HPDE6-E6E7 (cell line): Measurements from ENCODE around the gene HSDL2.
"Not testable (repeated sequence)": the region's sequence is repeated elsewhere in the genome, so short reads cannot be mapped to it uniquely, and the experiment has no call there.

ENCODE experiments used
- DNase-seq: peaks from one replicate; pipeline ENCODE4 v3.0.0; 2011; ENCODE audit warnings: missing footprints; ENCODE audit errors: extremely low spot score

HSDL2 gene

GRCh38 chr9:112500842-112501241, 120.9 kb downstream of the HSDL2 start:
- DNase-seq, result no peak

DNA sequence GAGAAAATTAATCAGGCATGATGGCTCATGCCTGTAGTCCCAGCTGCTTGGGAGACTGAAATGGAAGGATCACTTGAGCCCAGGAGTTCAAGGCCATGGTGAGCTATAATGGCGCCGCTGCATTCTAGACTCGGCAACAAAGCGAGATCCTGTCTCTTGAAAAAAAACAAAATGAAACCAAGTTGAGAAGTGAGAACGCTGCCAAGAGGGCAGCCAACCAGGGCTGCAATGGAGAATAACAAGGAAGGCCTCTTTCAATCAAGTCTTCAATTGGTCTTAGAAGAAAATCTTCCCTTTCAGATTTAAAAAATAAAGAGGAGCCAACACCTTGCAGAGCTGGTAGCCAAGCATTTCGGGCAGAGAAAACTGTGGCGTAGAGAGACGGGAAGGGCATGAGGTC, 121.4 kb downstream of the HSDL2 start:
- no peak for DNase-seq

DNA sequence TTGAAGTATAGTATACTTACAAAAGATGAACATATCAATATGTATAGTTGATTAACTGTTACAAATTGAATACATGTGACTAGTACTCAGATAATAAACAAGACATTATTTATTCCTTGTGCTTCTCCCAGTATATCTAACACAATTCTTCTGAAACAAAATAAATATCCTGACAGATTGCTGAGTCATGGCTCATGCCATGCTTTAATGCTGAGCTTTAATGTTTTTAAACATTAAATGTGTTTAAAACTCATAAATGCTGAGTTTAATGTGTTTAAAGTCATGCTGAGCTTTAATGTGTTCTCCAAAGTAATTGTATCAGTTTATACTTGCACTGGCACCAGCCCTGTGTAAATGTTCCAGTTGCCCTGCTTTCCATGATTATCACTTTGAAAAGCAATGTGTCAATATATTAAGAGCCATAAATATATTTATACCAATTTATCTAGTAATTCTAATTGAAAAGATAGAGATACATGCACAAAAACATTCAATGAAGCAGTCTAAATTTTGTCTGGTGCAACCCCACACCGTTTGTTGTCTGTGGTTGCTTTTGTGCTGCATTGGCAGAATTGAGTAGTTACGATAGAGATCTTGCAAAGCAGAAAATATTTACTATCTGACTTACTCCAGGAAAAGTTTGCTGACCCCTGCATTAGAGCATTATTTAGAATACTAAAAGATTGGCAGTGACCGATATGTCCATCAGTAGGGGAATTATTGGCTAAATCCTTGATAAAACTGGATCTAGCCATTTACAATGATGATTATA, 122.5 kb downstream of the HSDL2 start:
- DNase-seq, result no peak

- DNase-seq, result no peak
These were observed 123.3 kb downstream of the HSDL2 start for GRCh38 chr9:112503170-112503569.

- DNase-seq, result no peak
These were observed 125.2 kb downstream of the HSDL2 start for GRCh38 chr9:112505086-112505485.

GRCh38 chr9:112505607-112506006, 125.7 kb downstream of the HSDL2 start:
- no peak for DNase-seq

- no peak for DNase-seq
These were observed 126.7 kb downstream of the HSDL2 start for GRCh38 chr9:112506571-112506970.

GRCh38 chr9:112507001-112507680, 127.2 kb downstream of the HSDL2 start:
- no peak for DNase-seq

DNA sequence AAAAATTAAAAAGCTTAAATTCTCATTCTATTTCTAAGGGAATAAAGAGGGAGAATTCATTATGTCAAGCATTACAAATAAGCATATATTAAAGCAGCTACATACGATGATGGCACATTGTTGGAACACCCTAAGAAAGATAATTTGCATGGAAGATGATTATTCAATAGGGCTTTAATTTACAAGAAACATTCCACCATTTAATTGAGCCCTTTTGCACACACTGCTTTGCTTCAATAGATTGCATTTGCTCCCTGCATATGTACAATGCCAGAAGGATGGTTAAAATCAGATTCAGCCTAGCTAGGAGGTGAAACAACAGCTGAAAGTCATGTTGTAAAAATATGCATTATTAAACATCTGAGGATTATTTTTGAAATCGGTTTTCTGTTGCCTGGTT, 128.5 kb downstream of the HSDL2 start:
- DNase-seq, result no peak

DNA sequence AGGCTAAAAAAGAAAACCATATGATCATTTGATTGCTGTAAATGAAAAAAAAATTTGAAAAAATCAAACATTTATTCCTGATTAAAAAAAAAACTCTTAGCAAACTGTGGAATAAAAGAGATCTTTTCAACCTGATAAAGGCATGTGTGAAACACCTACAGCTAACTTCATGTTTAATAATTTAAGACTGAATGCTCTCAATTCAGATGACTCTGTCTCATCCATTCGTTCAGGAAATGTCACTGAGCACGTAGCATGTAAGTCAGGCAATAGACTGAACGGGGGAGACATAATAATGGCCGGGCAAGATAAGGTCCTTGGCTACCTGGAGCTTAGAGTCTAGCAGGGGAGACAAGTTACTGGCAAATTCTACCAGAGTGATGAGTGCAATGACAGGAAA, 132.5 kb downstream of the HSDL2 start:
- not testable (repeated sequence) for DNase-seq

DNA sequence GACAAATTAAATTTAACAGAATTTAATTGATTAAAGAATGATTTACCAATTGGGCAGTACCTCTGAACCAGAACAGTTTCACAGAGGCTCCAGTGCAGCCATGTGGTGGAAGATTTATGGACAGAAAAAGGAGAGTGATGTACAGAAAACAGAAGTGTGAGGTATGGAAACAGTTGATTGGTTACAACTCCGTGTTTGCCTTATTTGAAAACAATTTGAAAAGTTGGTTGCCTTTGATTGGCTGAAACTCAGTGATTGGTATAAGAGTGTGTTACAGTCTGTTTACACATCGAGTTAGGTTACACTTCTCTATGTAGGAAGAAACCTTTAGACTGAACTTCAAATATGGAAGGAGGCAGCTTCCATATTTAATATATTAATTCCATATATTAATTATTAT, 136.9 kb downstream of the HSDL2 start:
- no peak for DNase-seq

DNA sequence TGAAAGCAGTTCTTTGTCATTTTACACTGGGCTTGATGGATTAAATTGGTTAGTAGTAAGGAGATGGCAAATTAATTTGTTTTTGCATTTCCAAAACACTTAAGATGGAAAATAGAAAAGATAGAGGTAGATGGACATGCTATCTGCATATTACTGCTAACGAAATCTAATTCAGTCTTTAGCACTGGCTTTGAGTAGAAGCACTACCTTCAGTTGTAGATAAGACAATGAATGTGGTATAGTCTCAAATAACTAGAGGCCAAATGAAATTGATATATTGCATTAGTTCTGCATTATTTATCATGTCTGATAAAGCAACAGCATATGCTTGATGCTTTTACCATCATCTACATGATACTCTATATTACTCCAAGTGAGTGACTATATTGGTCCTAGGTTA, 140.2 kb downstream of the HSDL2 start:
- DNase-seq, result no peak

DNA sequence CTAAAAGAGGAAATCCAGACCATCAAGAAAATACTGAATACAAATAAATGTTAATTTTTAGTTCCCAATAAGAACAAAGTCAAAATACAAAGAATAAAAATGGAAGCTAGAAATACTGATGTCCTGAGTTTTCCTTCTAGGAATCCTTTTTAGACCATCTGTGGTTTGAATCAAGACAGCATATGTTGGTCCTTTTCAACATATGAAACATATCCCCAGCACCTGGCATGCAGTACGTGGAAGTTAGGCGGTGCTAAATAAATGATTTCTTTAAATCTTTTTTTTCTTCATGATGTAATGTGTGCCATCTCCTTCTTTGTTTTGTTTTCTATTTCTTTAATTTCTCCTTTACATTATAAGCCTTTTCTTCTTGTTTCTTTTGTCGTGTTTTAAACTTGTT, 140.7 kb downstream of the HSDL2 start:
- no peak for DNase-seq
